GM18858 (cell line): ENCODE measurements around the gene CKS2.

Experiments used
- ATAC-seq: cut with Tn5 transposase; IDR thresholded peaks from one replicate; pipeline ENCODE4 v1.9.1; 2021; ENCODE audit not compliant: unreplicated experiment

The CKS2 gene

GRCh38 chr9:89346696-89347095 lies 35.7 kb downstream of the CKS2 start:
- ATAC-seq: no peak

- ATAC-seq: no peak
Measured at GRCh38 chr9:89347651-89348050, 36.7 kb downstream of the CKS2 start.

GRCh38 chr9:89349607-89350006 lies 38.6 kb downstream of the CKS2 start:
- ATAC-seq: no peak

- ATAC-seq: no peak
Measured at GRCh38 chr9:89350988-89351557, 40.1 kb downstream of the CKS2 start.

- no peak for ATAC-seq
Measured at GRCh38 chr9:89351584-89352300, 40.7 kb downstream of the CKS2 start.

GRCh38 chr9:89352451-89352850 lies 41.5 kb downstream of the CKS2 start:
- no peak for ATAC-seq

GRCh38 chr9:89352874-89353649 lies 42.1 kb downstream of the CKS2 start:
- ATAC-seq: no peak

- no peak for ATAC-seq
Measured at GRCh38 chr9:89353989-89354388, 43.0 kb downstream of the CKS2 start.

- ATAC-seq: no peak
Measured at GRCh38 chr9:89354471-89354870, 43.5 kb downstream of the CKS2 start.

- ATAC-seq: no peak
Measured at GRCh38 chr9:89356782-89357181, 45.8 kb downstream of the CKS2 start.

- ATAC-seq: no peak
Measured at GRCh38 chr9:89357331-89358197, 46.6 kb downstream of the CKS2 start.

- no peak for ATAC-seq
Measured at GRCh38 chr9:89358376-89358916, 47.5 kb downstream of the CKS2 start.

GRCh38 chr9:89358985-89359384 lies 48.0 kb downstream of the CKS2 start:
- no peak for ATAC-seq

- no peak for ATAC-seq
Measured at GRCh38 chr9:89359751-89360261, 48.8 kb downstream of the CKS2 start.

- no peak for ATAC-seq
Measured at GRCh38 chr9:89360465-89360864, 49.5 kb downstream of the CKS2 start.

- ATAC-seq: no peak
Measured at GRCh38 chr9:89361031-89361430, 50.0 kb downstream of the CKS2 start.

- ATAC-seq: no peak
Measured at GRCh38 chr9:89361816-89362646, 51.0 kb downstream of the CKS2 start.

GRCh38 chr9:89362647-89363310 lies 51.8 kb downstream of the CKS2 start:
- no peak for ATAC-seq

- ATAC-seq: no peak
Measured at GRCh38 chr9:89363311-89363670, 52.3 kb downstream of the CKS2 start.
